ENCODE results near the gene NRCAM. TPM values are rescaled to one million over a fixed set of nuclear protein-coding genes. Genes with fewer than 3 reads are reported as not detected.

Gene NRCAM
- total RNA-seq, 1 donor from 2014 or later: 7.9 TPM

DNA sequence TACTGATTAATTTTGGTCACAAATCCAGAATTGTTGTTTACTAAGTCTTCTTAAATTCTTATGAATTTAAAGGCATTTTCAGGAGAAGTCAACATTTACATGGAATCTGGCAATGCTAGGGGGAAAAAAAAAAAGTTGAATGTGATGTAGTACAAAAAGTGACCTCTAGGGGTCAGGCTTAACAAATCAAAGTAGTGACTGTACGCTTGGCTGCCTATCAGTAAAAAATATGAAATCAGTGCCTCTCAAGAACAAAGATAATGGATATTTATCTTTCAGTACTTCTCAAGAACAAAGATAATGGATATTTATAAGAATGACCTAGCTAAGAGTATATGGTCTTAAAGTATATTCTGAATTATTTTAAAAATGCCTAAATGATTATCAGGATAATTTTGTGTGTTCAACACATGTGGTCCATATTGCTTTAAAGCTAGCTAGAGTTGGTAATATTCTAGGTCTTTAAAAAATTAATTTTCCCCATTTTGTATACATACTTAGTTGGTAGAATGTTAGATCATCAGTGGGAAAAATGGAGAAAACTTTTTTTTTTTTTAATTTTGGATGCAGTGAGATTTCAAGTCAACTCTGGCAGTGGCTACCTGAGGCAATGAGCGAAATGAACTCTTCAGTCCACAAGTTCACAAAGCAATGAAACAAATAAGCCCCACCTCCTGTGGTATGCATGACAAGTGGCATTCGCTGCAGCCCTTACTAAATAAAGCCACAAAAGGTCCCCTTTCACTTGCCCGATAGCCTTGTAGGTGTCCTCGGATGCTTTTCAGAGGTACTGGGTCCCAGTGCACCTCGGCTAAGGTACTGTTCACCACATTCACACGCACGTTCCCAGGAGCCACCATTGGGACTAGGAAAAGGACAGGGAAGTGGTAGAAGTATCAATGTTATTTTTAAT is 274.9 kb downstream of the NRCAM start:
- no peak for DNase-seq (ENCODE audit: extremely low spot score in 2 of 2)
- TF ChIP-seq, protein P1, sequence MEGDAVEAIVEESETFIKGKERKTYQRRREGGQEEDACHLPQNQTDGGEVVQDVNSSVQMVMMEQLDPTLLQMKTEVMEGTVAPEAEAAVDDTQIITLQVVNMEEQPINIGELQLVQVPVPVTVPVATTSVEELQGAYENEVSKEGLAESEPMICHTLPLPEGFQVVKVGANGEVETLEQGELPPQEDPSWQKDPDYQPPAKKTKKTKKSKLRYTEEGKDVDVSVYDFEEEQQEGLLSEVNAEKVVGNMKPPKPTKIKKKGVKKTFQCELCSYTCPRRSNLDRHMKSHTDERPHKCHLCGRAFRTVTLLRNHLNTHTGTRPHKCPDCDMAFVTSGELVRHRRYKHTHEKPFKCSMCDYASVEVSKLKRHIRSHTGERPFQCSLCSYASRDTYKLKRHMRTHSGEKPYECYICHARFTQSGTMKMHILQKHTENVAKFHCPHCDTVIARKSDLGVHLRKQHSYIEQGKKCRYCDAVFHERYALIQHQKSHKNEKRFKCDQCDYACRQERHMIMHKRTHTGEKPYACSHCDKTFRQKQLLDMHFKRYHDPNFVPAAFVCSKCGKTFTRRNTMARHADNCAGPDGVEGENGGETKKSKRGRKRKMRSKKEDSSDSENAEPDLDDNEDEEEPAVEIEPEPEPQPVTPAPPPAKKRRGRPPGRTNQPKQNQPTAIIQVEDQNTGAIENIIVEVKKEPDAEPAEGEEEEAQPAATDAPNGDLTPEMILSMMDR (IDR thresholded peaks at IDR 0.05): peak; percentile 33 to 55 (median 49)
- TF ChIP-seq POLR2AphosphoS5 (IDR thresholded peaks at IDR 0.05; ENCODE audit: insufficient read depth in 1 of 2, low read depth in 1 of 2): no peak

DNA sequence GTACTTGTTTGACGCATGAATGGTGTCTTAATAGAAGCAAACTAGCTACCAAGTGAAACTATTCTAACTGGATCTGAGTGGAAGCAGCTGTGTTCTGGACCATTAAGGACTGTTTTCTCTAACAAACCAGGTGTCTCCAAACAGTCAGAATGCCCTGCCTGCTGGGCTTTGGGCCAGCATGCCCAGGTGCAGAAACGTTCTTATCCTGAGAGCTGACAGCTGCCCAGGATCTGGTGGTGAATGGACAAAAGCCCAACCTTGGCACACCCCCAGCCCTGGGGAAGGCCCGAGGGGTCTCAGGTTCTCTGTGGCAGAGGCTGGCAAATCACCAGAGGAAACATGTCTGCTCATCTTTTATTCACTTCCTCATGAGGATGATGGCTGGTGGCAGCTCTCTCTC is 277.8 kb downstream of the NRCAM start:
- H3K4me1 ChIP-seq: no peaks in the 10 kb centered on the region
- no peaks in the 10 kb centered on the region for H3K27me3 ChIP-seq
- no peak overlapping the region for H3K27ac ChIP-seq
- no peak overlapping the region for H3K4me3 ChIP-seq
- TF ChIP-seq POLR2AphosphoS5 (IDR thresholded peaks at IDR 0.05; ENCODE audit: insufficient read depth in 1 of 2, low read depth in 1 of 2): no peak
- TF ChIP-seq POLR2A (IDR thresholded peaks at IDR 0.05): no peak
- TF ChIP-seq, protein P1 (IDR thresholded peaks at IDR 0.05): no peak
- H3K9me3 ChIP-seq: no peaks in the 10 kb centered on the region
- H3K36me3 ChIP-seq: no peaks in the 10 kb centered on the region
- intact Hi-C loops (cut with DNase I): no loop called here
- DNase-seq (ENCODE audit: extremely low spot score in 2 of 2): no peak

More for the DNA sequence above, 274.9 kb downstream of the NRCAM start:
- Histone ChIP-seq H3K27me3 (no peaks in the 10 kb centered on the region), H3K36me3 (no peaks in the 10 kb centered on the region), H3K4me1 (no peaks in the 10 kb centered on the region), H3K9me3 (no peaks in the 10 kb centered on the region), H3K4me3 (no peak overlapping the region), H3K27ac (no peak overlapping the region)
- intact Hi-C loops (cut with DNase I): loop anchor here (5.0 kb wide), 1 partner anchor 316 kb away; no protein-coding TSS in a partner anchor

DNA sequence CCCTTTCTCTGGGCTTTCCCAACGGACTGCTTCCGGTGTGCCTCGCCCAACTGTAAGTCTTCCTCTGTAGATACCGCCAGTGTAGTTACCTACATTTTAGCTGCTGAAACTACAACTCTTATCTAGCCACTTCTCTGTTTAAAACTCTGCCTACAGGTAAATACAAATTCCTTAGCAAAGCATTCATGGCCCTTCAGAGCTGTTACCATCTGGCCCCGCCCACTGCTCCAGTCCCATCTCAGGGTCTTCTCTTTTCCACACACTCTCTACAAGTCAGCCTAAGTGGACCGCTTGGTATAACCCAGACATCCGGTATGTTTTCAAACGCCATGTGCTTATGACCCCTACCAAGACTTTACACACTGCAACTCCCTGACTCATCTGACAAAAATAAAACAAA is 285.1 kb downstream of the NRCAM start:
- H3K9me3 ChIP-seq: no peaks in the 10 kb centered on the region
- H3K4me1 ChIP-seq: no peaks in the 10 kb centered on the region
- no peak for DNase-seq (ENCODE audit: extremely low spot score in 2 of 2)
- H3K27ac ChIP-seq: no peak overlapping the region
- no peak for TF ChIP-seq POLR2AphosphoS5 (IDR thresholded peaks at IDR 0.05; ENCODE audit: insufficient read depth in 1 of 2, low read depth in 1 of 2)
- H3K4me3 ChIP-seq: no peak overlapping the region
- H3K36me3 ChIP-seq: no peaks in the 10 kb centered on the region
- intact Hi-C loops (cut with DNase I): no loop called here
- H3K27me3 ChIP-seq: no peaks in the 10 kb centered on the region

DNA sequence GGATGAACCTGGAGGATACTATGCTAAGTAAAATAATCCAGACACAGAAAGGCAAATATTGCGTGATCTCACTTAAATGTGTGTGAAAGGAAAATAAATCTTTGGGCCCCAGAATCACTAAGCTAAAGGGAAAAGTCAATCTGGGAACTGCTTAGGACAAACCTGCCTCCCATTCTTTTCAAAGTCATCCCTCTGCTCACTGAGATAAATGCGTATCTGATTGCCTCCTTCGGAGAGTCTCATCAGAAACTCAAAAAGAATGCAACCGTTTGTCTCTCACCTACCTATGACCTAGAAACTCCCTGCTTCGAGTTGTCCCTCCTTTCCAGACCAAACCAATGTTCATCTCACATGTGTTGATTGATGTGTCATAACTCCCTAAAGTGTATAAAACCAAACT is 286.0 kb downstream of the NRCAM start:
- Histone ChIP-seq H3K4me1 (no peaks in the 10 kb centered on the region), H3K27me3 (no peaks in the 10 kb centered on the region), H3K27ac (no peak overlapping the region), H3K9me3 (no peaks in the 10 kb centered on the region), H3K4me3 (no peak overlapping the region), H3K36me3 (no peaks in the 10 kb centered on the region)
- TF ChIP-seq, protein P1 (IDR thresholded peaks at IDR 0.05): no peak
- TF ChIP-seq POLR2A (IDR thresholded peaks at IDR 0.05): no peak
- TF ChIP-seq POLR2AphosphoS5 (IDR thresholded peaks at IDR 0.05; ENCODE audit: insufficient read depth in 1 of 2, low read depth in 1 of 2): no peak
- no peak for DNase-seq (ENCODE audit: extremely low spot score in 2 of 2)
- intact Hi-C loops (cut with DNase I): no loop called here

- Histone ChIP-seq H3K27me3 (no peaks in the 10 kb centered on the region), H3K4me3 (peak overlapping the region in 1 of 2 donors; percentile 6), H3K9me3 (no peaks in the 10 kb centered on the region), H3K27ac (no peak overlapping the region), H3K4me1 (no peaks in the 10 kb centered on the region), H3K36me3 (no peaks in the 10 kb centered on the region)
- TF ChIP-seq POLR2AphosphoS5 (IDR thresholded peaks at IDR 0.05; ENCODE audit: insufficient read depth in 1 of 2, low read depth in 1 of 2): no peak
- TF ChIP-seq, protein P1 (IDR thresholded peaks at IDR 0.05): no peak
- no peak for TF ChIP-seq POLR2A (IDR thresholded peaks at IDR 0.05)
- DNase-seq (ENCODE audit: extremely low spot score in 2 of 2): no peak
- intact Hi-C loops (cut with DNase I): no loop called here
These were observed 288.8 kb downstream of the NRCAM start for GRCh38 chr7:108167460-108167859.

All from vagina (tissue), 2 donors.